Daoy (cell line): ENCODE results near the gene NKAPD1. TPM values are rescaled to one million over a fixed set of nuclear protein-coding genes. Genes with fewer than 3 reads are reported as not detected.

ENCODE experiments used
- total RNA-seq: library from RNA; depleted of rRNA; stranded (reverse); fragments of >200 nt; shearing (Covaris generic); gene quantifications from 2 replicates; pipeline ENCODE4 v1.2.3, GENCODE V29; 2014; rRNA removed

NKAPD1 gene
- total RNA-seq, 1 experiment from 2014 or later, result 26.7 TPM

Other genes starting within 250 kb of the NKAPD1 start
- gene ALG9, start 202.7 kb upstream of the NKAPD1 start, total RNA-seq, result 28.1 and 29.5 TPM in 2 replicates
- 3.5 and 4.7 TPM in 2 replicates for gene FDXACB1, start 195.1 kb upstream of the NKAPD1 start, total RNA-seq
- 15.0 and 24.1 TPM in 2 replicates for gene CFAP68, start 194.8 kb upstream of the NKAPD1 start, total RNA-seq
- not detected in 2 replicates for gene CRYAB, start 162.5 kb upstream of the NKAPD1 start, total RNA-seq
- gene HSPB2, start 161.6 kb upstream of the NKAPD1 start, total RNA-seq, result not detected in 2 replicates
- gene C11orf52, start 155.4 kb upstream of the NKAPD1 start, total RNA-seq, result not detected in 2 replicates
- gene DIXDC1, start 137.0 kb upstream of the NKAPD1 start, total RNA-seq, result 7.1 and 9.0 TPM in 2 replicates
- 49.0 and 49.9 TPM in 2 replicates for gene DLAT, start 48.9 kb upstream of the NKAPD1 start, total RNA-seq
- gene PIH1D2, start 282 bp upstream of the NKAPD1 start, total RNA-seq, result 1.1 and 8.7 TPM in 2 replicates
- 74.7 and 118 TPM in 2 replicates for gene TIMM8B, start 12.5 kb downstream of the NKAPD1 start, total RNA-seq
- 133 and 145 TPM in 2 replicates for gene SDHD, start 12.6 kb downstream of the NKAPD1 start, total RNA-seq
- gene IL18, start 89.8 kb downstream of the NKAPD1 start, total RNA-seq, result not detected in 2 replicates
- not detected in 2 replicates for gene TEX12, start 93.1 kb downstream of the NKAPD1 start, total RNA-seq
- gene BCO2, start 101.2 kb downstream of the NKAPD1 start, total RNA-seq, result 0.11 TPM in 1 of 2 replicates, not detected in the other
- 71.1 and 73.6 TPM in 2 replicates for gene PTS, start 152.1 kb downstream of the NKAPD1 start, total RNA-seq
- not detected in 2 replicates for gene PLET1, start 186.6 kb downstream of the NKAPD1 start, total RNA-seq